Gastroesophageal sphincter (tissue), 4 donors: ENCODE results near the gene CNTLN. TPM values are rescaled to one million over a fixed set of nuclear protein-coding genes. Genes with fewer than 3 reads are reported as not detected.

Experiments
- ATAC-seq: fragments of 150-250 bp; one replicate; pipeline ENCODE4 v1.9.1; 2016; ENCODE audit warnings: mild to moderate bottlenecking, moderate library complexity
- H3K27ac ChIP-seq, 4 donors: fragments of 200-600 bp; sonication (generic) in 3 of 4; 1 replicate in 3 of 4; 2 replicates in 1 of 4; pipeline ENCODE4 v1.5.1; 2016 to 2019
- H3K27me3 ChIP-seq: fragments of 200-600 bp; sonication (generic); one replicate; pipeline ENCODE4 v1.5.1; 2019
- H3K36me3 ChIP-seq, 2 donors: fragments of 200-600 bp; sonication (generic); one replicate each; pipeline ENCODE4 v1.5.1; 2019; ENCODE audit warnings: control low read depth in 1 of 2
- H3K4me1 ChIP-seq, 3 donors: fragments of 200-600 bp; sonication (generic); 1 replicate in 2 of 3; 2 replicates in 1 of 3; pipeline ENCODE4 v1.5.1; 2016 to 2019; ENCODE audit warnings: control low read depth in 2 of 3
- H3K4me3 ChIP-seq, 2 donors: fragments of 200-600 bp; sonication (generic); one replicate each; pipeline ENCODE4 v1.5.1; 2019; ENCODE audit warnings: mild to moderate bottlenecking in 1 of 2, moderate library complexity in 1 of 2
- H3K9me3 ChIP-seq, 3 donors: fragments of 200-600 bp; sonication (generic); one replicate each; pipeline ENCODE4 v1.5.1; 2017 to 2019; ENCODE audit warnings: control low read depth in 2 of 3
- EP300 ChIP-seq: sonication (generic); formaldehyde crosslinking; IDR thresholded peaks from one replicate; pipeline ENCODE4 v1.6.1; 2017; ENCODE audit warnings: antibody characterized with exemption, mild to moderate bottlenecking
- POLR2A ChIP-seq, 2 donors: fragments of 450-650 bp; IDR thresholded peaks; one replicate each; pipeline ENCODE4 v1.6.1; 2017; ENCODE audit warnings: antibody characterized with exemption in 2 of 2, mild to moderate bottlenecking in 2 of 2, moderate library complexity in 1 of 2
- POLR2AphosphoS5 ChIP-seq: sonication (generic); formaldehyde crosslinking; IDR thresholded peaks from one replicate; pipeline ENCODE4 v1.6.1; 2017; ENCODE audit warnings: antibody characterized with exemption
- WGBS, 2 donors: methylation state at CpG; one replicate each; pipeline ENCODE4 v1.1.5; 2018; ENCODE audit warnings: low coverage in 1 of 2; 5-methylcytosine and 5-hydroxymethylcytosine counted together
- total RNA-seq, 4 donors: library from RNA; depleted of rRNA; stranded (reverse); fragments of >200 nt; gene quantifications; one replicate each; pipeline ENCODE4 v1.1.0, GENCODE V29; 2016
- TF ChIP-seq, protein P1 (sequence below), 4 experiments: fragments of 200-600 bp in 2 of 4; fragments of 450-650 bp in 2 of 4; sonication (generic) in 1 of 4; IDR thresholded peaks; one replicate each; pipeline ENCODE4 v1.5.1; 2017 to 2019; ENCODE audit warnings: antibody characterized with exemption in 4 of 4, mild to moderate bottlenecking in 2 of 4, moderate library complexity in 2 of 4

The CNTLN gene
- total RNA-seq, 4 donors from 2014 or later: 11.3 to 17.1 (median 12.9) TPM

DNA sequence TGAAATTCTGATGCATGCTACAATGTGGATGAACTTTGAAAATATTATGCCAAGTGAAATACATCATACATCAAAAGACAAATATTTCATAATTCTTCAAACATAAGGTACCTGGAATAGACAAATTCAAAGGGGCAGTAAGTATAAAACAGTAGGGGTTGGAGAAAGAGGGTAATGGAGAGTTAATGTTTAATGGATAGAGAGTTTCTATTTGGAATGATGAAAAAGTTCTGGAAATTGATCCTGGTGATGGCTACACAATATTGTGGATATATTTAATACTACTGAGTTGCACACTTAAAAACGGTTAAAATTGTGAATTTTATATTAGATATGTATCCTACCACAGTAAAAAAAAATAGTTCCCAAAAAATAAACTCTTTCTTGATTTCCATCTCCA is 14.6 kb upstream of the CNTLN start:
- no peaks in the 10 kb centered on the region for H3K27me3 ChIP-seq
- no peak for TF ChIP-seq POLR2A (IDR thresholded peaks at IDR 0.05)
- H3K9me3 ChIP-seq: no peaks in the 10 kb centered on the region
- peaks cover 0 to 18% (median 3%) of the 10 kb centered on the region in 3 donors for H3K4me1 ChIP-seq
- H3K36me3 ChIP-seq: no peaks in the 10 kb centered on the region
- whole genome bisulfite sequencing, 2 donors: 88 to 100% methylated on average over 1 of the region's 1 CpG
- no peak overlapping the region for H3K4me3 ChIP-seq
- no peak overlapping the region for H3K27ac ChIP-seq
- no peak for ATAC-seq

DNA sequence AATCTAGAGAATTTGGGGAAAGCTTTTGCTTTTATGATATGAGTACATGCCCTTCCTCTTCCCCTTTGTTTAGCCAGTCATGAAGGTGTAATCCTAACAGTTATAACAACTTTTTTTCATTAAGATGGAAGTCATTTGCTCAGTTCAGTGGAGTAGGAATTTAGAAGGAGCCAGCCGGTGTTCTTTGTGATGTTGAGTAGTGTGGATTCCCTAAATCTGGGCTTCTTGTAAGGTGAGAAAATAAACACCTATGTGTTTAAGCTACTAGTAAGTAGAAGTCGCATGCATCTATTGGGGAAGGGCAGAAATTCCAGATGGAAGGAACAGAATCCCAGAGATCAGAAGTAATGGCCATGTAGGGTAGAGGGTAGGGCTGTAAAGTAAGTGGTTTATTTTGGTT is 13.6 kb upstream of the CNTLN start:
- 84% methylated on average over 2 of the region's 2 CpGs; no CpG with 5 or more reads in 1 of the 2 donors for WGBS, 2 donors
- H3K9me3 ChIP-seq: no peaks in the 10 kb centered on the region
- H3K36me3 ChIP-seq: no peaks in the 10 kb centered on the region
- H3K4me1 ChIP-seq: peaks cover 0 to 18% (median 3%) of the 10 kb centered on the region in 3 donors
- ATAC-seq: no peak
- TF ChIP-seq EP300 (no peak), POLR2AphosphoS5 (no peak), POLR2A (IDR thresholded peaks at IDR 0.05) (no peak)
- TF ChIP-seq, protein P1, sequence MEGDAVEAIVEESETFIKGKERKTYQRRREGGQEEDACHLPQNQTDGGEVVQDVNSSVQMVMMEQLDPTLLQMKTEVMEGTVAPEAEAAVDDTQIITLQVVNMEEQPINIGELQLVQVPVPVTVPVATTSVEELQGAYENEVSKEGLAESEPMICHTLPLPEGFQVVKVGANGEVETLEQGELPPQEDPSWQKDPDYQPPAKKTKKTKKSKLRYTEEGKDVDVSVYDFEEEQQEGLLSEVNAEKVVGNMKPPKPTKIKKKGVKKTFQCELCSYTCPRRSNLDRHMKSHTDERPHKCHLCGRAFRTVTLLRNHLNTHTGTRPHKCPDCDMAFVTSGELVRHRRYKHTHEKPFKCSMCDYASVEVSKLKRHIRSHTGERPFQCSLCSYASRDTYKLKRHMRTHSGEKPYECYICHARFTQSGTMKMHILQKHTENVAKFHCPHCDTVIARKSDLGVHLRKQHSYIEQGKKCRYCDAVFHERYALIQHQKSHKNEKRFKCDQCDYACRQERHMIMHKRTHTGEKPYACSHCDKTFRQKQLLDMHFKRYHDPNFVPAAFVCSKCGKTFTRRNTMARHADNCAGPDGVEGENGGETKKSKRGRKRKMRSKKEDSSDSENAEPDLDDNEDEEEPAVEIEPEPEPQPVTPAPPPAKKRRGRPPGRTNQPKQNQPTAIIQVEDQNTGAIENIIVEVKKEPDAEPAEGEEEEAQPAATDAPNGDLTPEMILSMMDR (IDR thresholded peaks at IDR 0.05): no peak
- no peak overlapping the region for H3K4me3 ChIP-seq
- no peaks in the 10 kb centered on the region for H3K27me3 ChIP-seq
- no peak overlapping the region for H3K27ac ChIP-seq

DNA sequence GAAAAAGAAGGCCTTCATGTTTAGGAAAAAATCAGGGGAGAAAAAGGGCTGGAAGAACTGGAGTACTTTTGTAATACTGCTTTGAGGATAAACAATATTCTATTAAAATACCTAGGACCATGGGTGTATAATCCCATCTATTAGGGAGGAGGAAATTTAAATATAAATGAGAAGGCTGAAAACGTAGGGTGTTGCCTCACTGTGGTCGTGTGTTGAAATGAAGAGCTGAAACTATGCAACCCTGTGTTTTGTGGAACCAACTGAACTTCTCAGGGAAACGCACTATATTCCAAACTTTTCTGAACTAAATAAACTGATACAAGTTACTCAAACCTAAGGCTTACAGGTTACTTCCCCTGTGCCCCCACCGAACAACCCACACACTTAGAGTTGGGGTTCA is 4.5 kb upstream of the CNTLN start:
- TF ChIP-seq, protein P1 (IDR thresholded peaks at IDR 0.05): no peak
- TF ChIP-seq POLR2AphosphoS5 (no peak), POLR2A (IDR thresholded peaks at IDR 0.05) (no peak), EP300 (no peak)
- no peaks in the 10 kb centered on the region for H3K9me3 ChIP-seq
- WGBS, 2 donors: 79 to 85% methylated on average over 4 of the region's 4 CpGs

GRCh38 chr9:17130725-17131124 is 4.1 kb upstream of the CNTLN start:
- ATAC-seq: no peak
- H3K27me3 ChIP-seq: no peaks in the 10 kb centered on the region
- no peak for TF ChIP-seq POLR2A (IDR thresholded peaks at IDR 0.05)
- TF ChIP-seq, protein P1 (IDR thresholded peaks at IDR 0.05): no peak

More for the DNA sequence above, 4.5 kb upstream of the CNTLN start:
- Histone ChIP-seq H3K36me3 (no peaks in the 10 kb centered on the region), H3K27ac (no peak overlapping the region), H3K4me1 (peaks cover 0 to 10% (median 3%) of the 10 kb centered on the region in 3 donors), H3K27me3 (no peaks in the 10 kb centered on the region), H3K4me3 (no peak overlapping the region)
- ATAC-seq: no peak

GRCh38 chr9:17131494-17131893 is 3.3 kb upstream of the CNTLN start:
- no peak overlapping the region for H3K27ac ChIP-seq
- ATAC-seq: no peak
- WGBS, 2 donors: 44 to 74% methylated on average over 2 of the region's 2 CpGs
- no peaks in the 10 kb centered on the region for H3K36me3 ChIP-seq
- no peaks in the 10 kb centered on the region for H3K9me3 ChIP-seq
- H3K4me1 ChIP-seq: peaks cover 0 to 18% (median 3%) of the 10 kb centered on the region in 3 donors
- no peak overlapping the region for H3K4me3 ChIP-seq
- TF ChIP-seq, protein P1 (IDR thresholded peaks at IDR 0.05): no peak
- TF ChIP-seq EP300 (no peak), POLR2A (IDR thresholded peaks at IDR 0.05) (no peak), POLR2AphosphoS5 (no peak)
- no peaks in the 10 kb centered on the region for H3K27me3 ChIP-seq

More at GRCh38 chr9:17130725-17131124, 4.1 kb upstream of the CNTLN start:
- no peaks in the 10 kb centered on the region for H3K36me3 ChIP-seq
- H3K4me1 ChIP-seq: peaks cover 0 to 10% (median 3%) of the 10 kb centered on the region in 3 donors
- no peak overlapping the region for H3K4me3 ChIP-seq
- WGBS, 2 donors: 92 to 95% methylated on average over 2 of the region's 2 CpGs
- H3K27ac ChIP-seq: no peak overlapping the region
- H3K9me3 ChIP-seq: no peaks in the 10 kb centered on the region
